ENCODE measurements around the gene ASIC3.

Gene ASIC3

GRCh38 chr7:151058781-151059366 is 10.5 kb downstream of the ASIC3 start:
- no peak for DNase-seq

GRCh38 chr7:151059367-151060112 is 11.2 kb downstream of the ASIC3 start, which contains the start of gene SLC4A2:
Gene SLC4A2 (plus strand): TSS chr7:151059589. CDS start chr7:151061988, 2,399 bp downstream.
- DNase-seq: peak; percentile 62 to 71

DNA sequence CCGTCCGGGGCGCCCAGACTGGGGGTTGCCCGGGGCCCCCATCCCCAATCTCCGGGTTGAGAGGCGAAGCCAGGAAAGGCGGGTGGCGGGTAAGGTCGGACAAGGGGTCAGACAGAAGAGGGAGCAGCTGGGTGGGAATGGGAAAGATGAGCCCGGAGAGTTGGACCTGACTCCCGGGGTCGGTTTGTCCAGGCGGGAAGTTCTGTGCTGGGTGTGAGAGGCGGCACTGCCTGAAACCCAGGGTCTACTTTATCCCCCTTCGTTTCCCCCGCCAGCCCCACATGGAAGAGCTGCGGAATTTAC is 11.7 kb downstream of the ASIC3 start:
- DNase-seq: no peak

- no peak for DNase-seq
Measured at GRCh38 chr7:151060416-151061212, 12.3 kb downstream of the ASIC3 start.

- DNase-seq: no peak
Measured at GRCh38 chr7:151061213-151062110, 13.1 kb downstream of the ASIC3 start.

- DNase-seq: no peak
Measured at GRCh38 chr7:151062111-151062398, 13.7 kb downstream of the ASIC3 start.

GRCh38 chr7:151062399-151063211 is 14.3 kb downstream of the ASIC3 start:
- no peak for DNase-seq

- no peak for DNase-seq
Measured at GRCh38 chr7:151063212-151063561, 14.9 kb downstream of the ASIC3 start.

- no peak for DNase-seq
Measured at GRCh38 chr7:151064454-151064853, 16.1 kb downstream of the ASIC3 start.

DNA sequence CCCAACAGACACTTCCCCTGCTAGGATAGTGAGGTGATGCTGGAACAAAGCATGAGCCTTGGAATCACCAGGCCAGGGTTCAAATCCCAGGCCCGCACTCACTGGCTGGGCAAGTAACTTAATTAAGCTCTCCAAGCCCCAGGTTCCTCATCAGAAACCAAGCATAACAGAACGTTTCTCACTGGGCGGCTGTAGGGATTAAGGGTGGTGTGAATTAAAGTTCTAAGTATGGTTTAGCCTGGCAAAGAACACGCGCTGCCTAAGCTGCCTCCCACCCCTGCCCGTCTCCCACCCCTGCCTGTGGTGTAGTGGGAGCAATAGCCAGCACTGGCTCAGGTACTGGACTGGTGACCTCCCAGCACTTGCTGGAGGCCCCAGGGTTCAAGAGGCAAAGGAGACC is 16.7 kb downstream of the ASIC3 start:
- no peak for DNase-seq

- no peak for DNase-seq
Measured at GRCh38 chr7:151065516-151065915, 17.2 kb downstream of the ASIC3 start.

DNA sequence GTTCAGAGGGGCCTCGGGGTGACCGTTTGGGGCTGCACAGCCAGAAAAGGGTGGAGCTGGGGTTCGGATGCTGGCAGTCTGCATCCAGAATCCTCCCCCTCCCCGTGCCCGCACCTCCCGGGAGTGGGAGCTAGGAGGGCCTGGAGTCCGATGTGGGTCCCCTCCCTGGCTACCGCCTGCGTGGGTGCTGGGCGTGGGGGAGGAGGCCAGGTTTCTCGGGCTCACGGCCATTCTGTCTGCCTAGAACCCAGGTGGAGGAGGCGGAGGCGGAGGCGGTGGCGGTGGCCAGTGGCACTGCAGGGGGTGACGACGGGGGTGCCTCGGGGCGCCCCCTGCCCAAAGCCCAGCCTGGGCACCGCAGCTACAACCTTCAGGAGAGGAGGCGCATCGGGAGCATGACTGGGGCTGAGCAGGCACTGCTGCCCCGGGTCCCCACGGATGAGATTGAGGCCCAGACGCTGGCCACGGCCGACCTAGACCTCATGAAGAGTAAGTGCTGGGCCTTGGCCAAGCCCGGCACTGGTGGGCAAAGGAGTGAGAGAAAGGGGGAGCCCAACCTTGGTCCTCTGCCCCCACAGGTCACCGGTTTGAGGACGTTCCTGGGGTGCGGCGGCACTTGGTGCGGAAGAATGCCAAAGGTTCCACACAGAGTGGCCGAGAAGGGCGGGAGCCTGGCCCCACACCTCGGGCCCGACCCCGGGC is 18.1 kb downstream of the ASIC3 start:
- DNase-seq: no peak

- DNase-seq: no peak
Measured at GRCh38 chr7:151068069-151068773, 19.9 kb downstream of the ASIC3 start.

DNA sequence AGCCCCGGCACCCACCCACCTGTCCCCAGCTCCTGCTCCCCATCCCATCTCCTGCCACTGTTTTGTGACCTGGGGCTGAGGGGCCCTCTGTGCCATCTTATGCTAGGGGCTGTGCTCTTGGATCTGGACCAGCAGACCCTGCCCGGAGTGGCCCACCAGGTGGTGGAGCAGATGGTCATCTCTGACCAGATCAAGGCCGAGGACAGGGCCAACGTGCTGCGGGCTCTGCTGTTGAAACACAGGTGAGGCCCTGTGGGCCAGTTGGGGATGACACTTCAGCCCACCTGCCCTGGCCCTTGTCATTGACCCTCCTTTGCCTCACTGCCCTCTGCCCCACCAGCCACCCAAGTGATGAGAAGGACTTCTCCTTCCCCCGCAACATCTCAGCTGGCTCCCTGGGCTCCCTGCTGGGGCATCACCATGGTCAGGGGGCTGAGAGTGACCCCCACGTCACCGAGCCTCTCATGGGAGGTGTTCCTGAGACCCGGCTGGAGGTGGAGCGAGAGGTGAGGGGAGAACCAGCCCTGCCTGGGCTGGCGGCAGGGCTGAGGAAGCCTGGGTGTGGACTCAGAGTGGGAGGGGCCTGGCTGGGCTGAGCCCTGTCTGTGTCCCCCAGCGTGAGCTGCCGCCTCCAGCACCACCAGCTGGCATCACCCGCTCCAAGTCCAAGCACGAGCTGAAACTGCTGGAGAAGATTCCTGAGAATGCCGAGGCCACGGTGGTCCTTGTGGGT is 21.7 kb downstream of the ASIC3 start:
- DNase-seq: no peak

GRCh38 chr7:151070574-151070960 is 22.2 kb downstream of the ASIC3 start:
- DNase-seq: no peak

DNA sequence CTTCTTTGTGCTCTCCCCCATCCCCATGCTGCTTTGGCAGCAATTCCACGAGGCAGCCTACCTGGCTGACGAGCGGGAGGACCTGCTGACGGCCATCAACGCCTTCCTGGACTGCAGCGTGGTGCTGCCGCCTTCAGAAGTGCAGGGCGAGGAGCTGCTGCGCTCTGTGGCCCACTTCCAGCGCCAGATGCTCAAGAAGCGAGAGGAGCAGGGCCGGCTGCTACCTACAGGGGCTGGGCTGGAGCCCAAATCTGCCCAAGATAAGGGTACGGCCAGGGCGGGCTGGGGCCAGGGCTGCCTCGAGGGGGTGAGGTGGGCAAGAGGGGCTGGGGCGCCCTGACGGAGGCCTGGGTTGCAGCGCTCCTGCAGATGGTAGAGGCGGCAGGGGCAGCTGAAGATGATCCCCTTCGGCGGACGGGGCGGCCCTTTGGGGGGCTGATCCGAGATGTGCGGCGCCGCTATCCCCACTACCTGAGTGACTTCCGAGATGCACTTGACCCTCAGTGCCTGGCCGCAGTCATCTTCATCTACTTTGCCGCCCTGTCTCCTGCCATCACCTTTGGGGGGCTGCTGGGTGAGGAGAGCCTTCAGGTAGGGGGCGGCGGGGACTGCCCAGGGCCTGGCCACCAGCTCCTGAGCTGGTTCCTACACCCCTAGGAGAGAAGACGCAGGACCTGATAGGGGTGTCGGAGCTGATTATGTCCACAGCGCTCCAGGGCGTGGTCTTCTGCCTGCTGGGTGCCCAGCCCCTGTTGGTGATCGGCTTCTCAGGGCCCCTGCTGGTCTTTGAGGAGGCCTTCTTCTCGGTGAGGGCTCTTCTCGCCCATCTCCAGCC is 22.9 kb downstream of the ASIC3 start:
- DNase-seq: no peak

GRCh38 chr7:151073990-151074389 is 25.7 kb downstream of the ASIC3 start:
- no peak for DNase-seq

DNA sequence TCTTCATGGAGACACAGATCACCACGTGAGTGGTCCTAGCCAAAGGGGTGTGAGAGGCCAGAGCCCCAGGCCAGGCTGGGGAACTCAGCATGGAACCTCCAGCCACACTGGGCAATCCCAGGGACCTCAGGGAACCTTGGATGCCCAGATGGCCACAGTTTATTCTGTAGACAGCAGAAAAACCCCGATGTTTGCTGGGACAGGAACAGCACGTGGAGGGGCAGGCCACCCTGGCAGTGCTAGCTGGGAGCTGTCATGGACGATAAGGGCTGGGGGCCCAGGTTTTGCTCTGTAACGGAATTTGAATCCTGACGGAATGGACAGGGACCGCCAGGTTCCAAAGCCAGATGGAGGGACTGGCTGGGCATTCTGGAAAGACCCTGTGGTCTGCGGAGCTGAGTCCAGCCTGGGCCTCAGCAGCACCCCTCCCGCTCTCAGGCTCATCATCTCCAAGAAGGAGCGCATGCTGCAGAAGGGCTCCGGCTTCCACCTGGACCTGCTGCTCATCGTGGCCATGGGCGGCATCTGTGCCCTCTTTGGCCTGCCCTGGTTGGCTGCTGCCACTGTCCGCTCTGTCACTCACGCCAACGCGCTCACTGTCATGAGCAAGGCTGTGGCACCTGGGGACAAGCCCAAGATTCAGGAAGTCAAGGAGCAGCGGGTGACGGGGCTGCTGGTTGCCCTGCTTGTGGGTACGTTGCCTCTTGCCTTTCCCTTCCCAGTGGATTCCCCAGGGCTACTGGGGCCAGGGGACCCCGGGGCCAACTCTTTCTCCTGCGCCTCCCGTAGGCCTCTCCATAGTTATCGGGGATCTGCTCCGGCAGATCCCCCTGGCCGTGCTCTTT is 26.7 kb downstream of the ASIC3 start:
- DNase-seq: no peak

GRCh38 chr7:151075662-151075971 is 27.3 kb downstream of the ASIC3 start:
- DNase-seq: no peak
